SK-N-SH treated with all-trans-retinoic acid at 6 μM for 48 hours (cell line): ENCODE results near the gene TGM3.

ENCODE experiments used
- ATAC-seq: fragments of 200-7000 bp; cut with Tn5 transposase; 3 replicates; pipeline ENCODE4 v1.9.1; 2020; ENCODE audit warnings: mild to moderate bottlenecking, moderate library complexity
- ARNTL ChIP-seq: fragments of 450-650 bp; formaldehyde crosslinking; IDR thresholded peaks from 2 replicates; pipeline ENCODE4 v1.5.0; 2020; ENCODE audit warnings: low read depth, mild to moderate bottlenecking, moderate library complexity, borderline replicate concordance
- BACH2 ChIP-seq: fragments of 250-450 bp; sonication (Bioruptor Pico); IDR thresholded peaks from 2 replicates; pipeline ENCODE4 v1.9.0; 2021; ENCODE audit warnings: mild to moderate bottlenecking, borderline replicate concordance
- CREB5 ChIP-seq: fragments of 250-450 bp; sonication (Bioruptor Pico); IDR thresholded peaks from 2 replicates; pipeline ENCODE4 v1.5.1; 2020; ENCODE audit warnings: low read depth, mild to moderate bottlenecking, moderate library complexity
- CSDC2 ChIP-seq: fragments of 250-450 bp; sonication (Bioruptor Pico); IDR thresholded peaks from 2 replicates; pipeline ENCODE4 v1.5.0; 2020; ENCODE audit warnings: mild to moderate bottlenecking, moderate library complexity
- CSRNP3 ChIP-seq: fragments of 250-450 bp; sonication (Bioruptor Pico); IDR thresholded peaks from 2 replicates; pipeline ENCODE4 v1.5.1; 2021; ENCODE audit warnings: mild to moderate bottlenecking, moderate library complexity
- ESRRG ChIP-seq: fragments of 250-450 bp; sonication (Bioruptor Pico); IDR thresholded peaks from 2 replicates; pipeline ENCODE4 v1.6.1; 2021; ENCODE audit warnings: mild to moderate bottlenecking
- ISL1 ChIP-seq: fragments of 250-450 bp; sonication (Bioruptor Pico); IDR thresholded peaks from 2 replicates; pipeline ENCODE4 v2.1.2; 2022; ENCODE audit warnings: mild to moderate bottlenecking, moderate library complexity
- OSR1 ChIP-seq: fragments of 250-450 bp; sonication (Bioruptor Pico); IDR thresholded peaks from 2 replicates; pipeline ENCODE4 v1.8.0; 2022; ENCODE audit warnings: moderate library complexity, mild to moderate bottlenecking, inconsistent platforms
- PATZ1 ChIP-seq: fragments of 250-450 bp; sonication (Bioruptor Pico); IDR thresholded peaks from 2 replicates; pipeline ENCODE4 v1.8.0; 2020; ENCODE audit warnings: mild to moderate bottlenecking, moderate library complexity, borderline replicate concordance
- POU6F1 ChIP-seq: fragments of 250-450 bp; sonication (Bioruptor Pico); IDR thresholded peaks from 2 replicates; pipeline ENCODE4 v1.8.0; 2021; ENCODE audit warnings: low read depth, mild to moderate bottlenecking, moderate library complexity, borderline replicate concordance
- PPARA ChIP-seq: fragments of 250-450 bp; sonication (Bioruptor Pico); IDR thresholded peaks from 2 replicates; pipeline ENCODE4 v1.5.0; 2020; ENCODE audit warnings: mild to moderate bottlenecking, borderline replicate concordance
- RARB ChIP-seq: fragments of 250-450 bp; sonication (Bioruptor Pico); IDR thresholded peaks from 2 replicates; pipeline ENCODE4 v1.8.0; 2021; ENCODE audit warnings: mild to moderate bottlenecking, moderate library complexity
- SNAI2 ChIP-seq: fragments of 250-450 bp; sonication (Bioruptor Pico); IDR thresholded peaks from 2 replicates; pipeline ENCODE4 v1.5.0; 2020; ENCODE audit warnings: mild to moderate bottlenecking, moderate library complexity
- TCF4 ChIP-seq: fragments of 250-450 bp; sonication (Bioruptor Pico); IDR thresholded peaks from 2 replicates; pipeline ENCODE4 v1.8.0; 2021; ENCODE audit warnings: mild to moderate bottlenecking, moderate library complexity, borderline replicate concordance
- TOX ChIP-seq: fragments of 250-450 bp; sonication (Bioruptor Pico); IDR thresholded peaks from 2 replicates; pipeline ENCODE4 v1.8.0; 2021; ENCODE audit warnings: mild to moderate bottlenecking, moderate library complexity, borderline replicate concordance
- TSHZ2 ChIP-seq: fragments of 250-450 bp; sonication (Bioruptor Pico); IDR thresholded peaks from 2 replicates; pipeline ENCODE4 v1.5.0; 2020; ENCODE audit warnings: mild to moderate bottlenecking, moderate library complexity
- ZC3H10 ChIP-seq: fragments of 250-450 bp; sonication (Bioruptor Pico); IDR thresholded peaks from 2 replicates; pipeline ENCODE4 v1.5.1; 2021; ENCODE audit warnings: mild to moderate bottlenecking, moderate library complexity
- ZFP30 ChIP-seq: fragments of 450-650 bp; formaldehyde crosslinking; IDR thresholded peaks from 2 replicates; pipeline ENCODE4 v1.5.0; 2022; ENCODE audit warnings: mild to moderate bottlenecking, moderate library complexity
- ZNF565 ChIP-seq: fragments of 450-650 bp; formaldehyde crosslinking; conservative IDR thresholded peaks from 2 replicates; pipeline ENCODE4 v1.5.0; 2020; ENCODE audit warnings: low read depth, mild to moderate bottlenecking, moderate library complexity
- ZNF70 ChIP-seq: fragments of 450-650 bp; formaldehyde crosslinking; IDR thresholded peaks from 2 replicates; pipeline ENCODE4 v1.5.0; 2020; ENCODE audit warnings: mild to moderate bottlenecking, moderate library complexity

The TGM3 gene

GRCh38 chr20:2300420-2300819, 4.6 kb downstream of the TGM3 start:
- no peak for TF ChIP-seq ZFP30
- no peak for TF ChIP-seq BACH2 (CRISPR knock-in tag)
- TF ChIP-seq ISL1 (CRISPR knock-in tag), result no peak
- TF ChIP-seq CSRNP3 (CRISPR knock-in tag), result no peak
- TF ChIP-seq TOX, result no peak
- TF ChIP-seq CREB5 (CRISPR knock-in tag), result no peak
- no peak for TF ChIP-seq SNAI2 (CRISPR knock-in tag)
- no peak for TF ChIP-seq RARB (CRISPR knock-in tag)
- no peak for TF ChIP-seq ZNF70 (CRISPR knock-in tag)
- no peak for TF ChIP-seq TSHZ2 (CRISPR knock-in tag)
- no peak for TF ChIP-seq PPARA
- no peak for TF ChIP-seq POU6F1 (CRISPR knock-in tag)
- no peak for TF ChIP-seq ARNTL (CRISPR knock-in tag)
- no peak for ATAC-seq

GRCh38 chr20:2301164-2301622, 5.4 kb downstream of the TGM3 start:
- TF ChIP-seq ISL1 (CRISPR knock-in tag) (no peak), CSDC2 (CRISPR knock-in tag) (no peak), ZNF565 (CRISPR knock-in tag) (no peak), TCF4 (CRISPR knock-in tag) (no peak), PPARA (no peak), SNAI2 (CRISPR knock-in tag) (no peak), ARNTL (CRISPR knock-in tag) (no peak), ZC3H10 (CRISPR knock-in tag) (no peak), ZNF70 (CRISPR knock-in tag) (no peak), RARB (CRISPR knock-in tag) (no peak)
- ATAC-seq, result no peak

GRCh38 chr20:2302384-2303060, 6.7 kb downstream of the TGM3 start:
- ATAC-seq, result no peak

More at GRCh38 chr20:2302384-2303060, 6.7 kb downstream of the TGM3 start:
- TF ChIP-seq PATZ1 (CRISPR knock-in tag), result no peak
- no peak for TF ChIP-seq POU6F1 (CRISPR knock-in tag)
- TF ChIP-seq ARNTL (CRISPR knock-in tag), result no peak
- TF ChIP-seq TOX, result no peak
- no peak for TF ChIP-seq OSR1 (CRISPR knock-in tag)
- no peak for TF ChIP-seq ESRRG (CRISPR knock-in tag)
- TF ChIP-seq CSRNP3 (CRISPR knock-in tag), result no peak
- TF ChIP-seq ZC3H10 (CRISPR knock-in tag), result no peak
- TF ChIP-seq PPARA, result no peak
- no peak for TF ChIP-seq TSHZ2 (CRISPR knock-in tag)
- TF ChIP-seq, all 23 proteins: peak for 0
